IMR-90 (cell line): ENCODE results near the gene PDS5B. TPM values are rescaled to one million over a fixed set of nuclear protein-coding genes. Genes with fewer than 3 reads are reported as not detected.

Experiments used
- ATAC-seq: fragments of 200-7000 bp; cut with Tn5 transposase; 2 replicates; pipeline ENCODE4 v1.9.1; 2020; ENCODE audit warnings: low read depth, mild to moderate bottlenecking, moderate library complexity
- BruUV-seq: library from RNA; stranded (reverse); fragments of 400-500 nt; replicated peaks from 2 replicates; lab custom pipeline; 2021; lab: Mats Ljungman, UMichigan
- CTCF ChIA-PET: fragments of 300-600 bp; formaldehyde crosslinking; extraction: SDS; loops from one replicate; lab custom pipeline; 2021; ENCODE audit warnings: antibody characterized with exemption; lab: Yijun Ruan, JAX
- POLR2A ChIA-PET: fragments of 300-600 bp; sonication (Branson Sonifier 250); formaldehyde crosslinking; loops from one replicate; lab custom pipeline; 2022; ENCODE audit warnings: antibody characterized with exemption; ENCODE audit not compliant: unreplicated experiment; lab: Charles Lee
- DNase-seq: peaks from one replicate; pipeline ENCODE4 v3.0.0; 2013
- H2AFZ ChIP-seq: replicated peaks from 2 replicates; pipeline ENCODE3; 2013; ENCODE audit warnings: low read length, mild to moderate bottlenecking; ENCODE audit not compliant: poor library complexity
- H2AK5ac ChIP-seq: 2 replicates; pipeline ENCODE4 v1.6.1; 2013; ENCODE audit warnings: low read depth, low read length, inconsistent platforms
- H2AK9ac ChIP-seq: replicated peaks from 2 replicates; pipeline ENCODE3; 2013; ENCODE audit warnings: mild to moderate bottlenecking, low read depth, low read length, moderate library complexity; ENCODE audit not compliant: poor library complexity
- H2BK120ac ChIP-seq: 2 replicates; pipeline ENCODE4 v1.6.1; 2013; ENCODE audit warnings: low read depth, low read length, inconsistent platforms
- H2BK15ac ChIP-seq: 3 replicates; pipeline ENCODE4 v1.6.1; 2013; ENCODE audit warnings: low read depth, low read length, inconsistent platforms
- H2BK20ac ChIP-seq: 2 replicates; pipeline ENCODE4 v1.6.1; 2013; ENCODE audit warnings: low read depth, mild to moderate bottlenecking, inconsistent platforms, low read length, moderate library complexity
- H2BK5ac ChIP-seq: 2 replicates; pipeline ENCODE4 v1.6.1; 2013; ENCODE audit warnings: mild to moderate bottlenecking, low read depth, low read length, inconsistent platforms; ENCODE audit not compliant: poor library complexity, severe bottlenecking
- H3K14ac ChIP-seq: replicated peaks from 2 replicates; pipeline ENCODE4 v1.6.1; 2013; ENCODE audit warnings: low read depth, low read length, inconsistent platforms
- H3K18ac ChIP-seq: 2 replicates; pipeline ENCODE4 v1.6.1; 2013; ENCODE audit warnings: low read depth, low read length, control low read depth
- H3K23ac ChIP-seq: 2 replicates; pipeline ENCODE4 v1.6.1; 2013; ENCODE audit warnings: low read depth, low read length, inconsistent platforms
- H3K27ac ChIP-seq: 2 replicates; pipeline ENCODE4 v1.5.1; 2013; ENCODE audit warnings: mild to moderate bottlenecking, control low read depth, low read length; ENCODE audit not compliant: insufficient read depth
- H3K27me3 ChIP-seq: 2 replicates; pipeline ENCODE4 v1.6.1; 2013; ENCODE audit warnings: low read length; ENCODE audit not compliant: control insufficient read depth, insufficient read depth
- H3K36me3 ChIP-seq: 2 replicates; pipeline ENCODE4 v1.6.1; 2013; ENCODE audit warnings: low read length, mixed read lengths; ENCODE audit not compliant: control insufficient read depth, insufficient read depth
- H3K4ac ChIP-seq: 2 replicates; pipeline ENCODE4 v1.6.1; 2013; ENCODE audit warnings: low read depth, low read length, inconsistent platforms
- H3K4me1 ChIP-seq: 2 replicates; pipeline ENCODE4 v1.6.1; 2013; ENCODE audit warnings: low read length, mixed read lengths; ENCODE audit not compliant: control insufficient read depth, insufficient read depth
- H3K4me2 ChIP-seq: 2 replicates; pipeline ENCODE4 v1.6.1; 2013; ENCODE audit warnings: low read depth, mild to moderate bottlenecking, control low read depth, low read length, moderate library complexity
- H3K4me3 ChIP-seq: 2 replicates; pipeline ENCODE4 v1.5.1; 2013; ENCODE audit warnings: low read depth, mild to moderate bottlenecking, control low read depth, low read length, moderate library complexity; ENCODE audit not compliant: insufficient read depth
- H3K56ac ChIP-seq: 2 replicates; pipeline ENCODE4 v1.6.1; 2013; ENCODE audit warnings: low read length, inconsistent platforms; ENCODE audit not compliant: insufficient read depth; ENCODE audit errors: extremely low read depth
- H3K79me1 ChIP-seq, 2 experiments: 2 replicates each; pipeline ENCODE4 v1.6.1; 2013; ENCODE audit warnings: low read length in 2 of 2, inconsistent platforms in 1 of 2, low read depth in 1 of 2
- H3K9ac ChIP-seq: 2 replicates; pipeline ENCODE4 v1.6.1; 2013; ENCODE audit warnings: low read depth, low read length, control low read depth
- H3K9me1 ChIP-seq: 2 replicates; pipeline ENCODE4 v1.6.1; 2013; ENCODE audit warnings: low read length, inconsistent platforms; ENCODE audit not compliant: insufficient read depth
- H3K9me3 ChIP-seq: 2 replicates; pipeline ENCODE4 v1.6.1; 2013; ENCODE audit warnings: low read length; ENCODE audit not compliant: control insufficient read depth, insufficient read depth
- H4K20me1 ChIP-seq: 2 replicates; pipeline ENCODE4 v1.6.1; 2013; ENCODE audit warnings: low read length, inconsistent platforms; ENCODE audit not compliant: insufficient read depth
- H4K5ac ChIP-seq: 2 replicates; pipeline ENCODE4 v1.6.1; 2013; ENCODE audit warnings: mild to moderate bottlenecking, low read depth, low read length, control low read depth
- H4K8ac ChIP-seq, 2 experiments: 2 replicates each; pipeline ENCODE4 v1.6.1; 2013; ENCODE audit warnings: low read depth in 2 of 2, low read length in 2 of 2, control low read depth in 1 of 2, inconsistent platforms in 1 of 2
- H4K91ac ChIP-seq: 2 replicates; pipeline ENCODE4 v1.6.1; 2013; ENCODE audit warnings: low read depth, low read length, inconsistent platforms; ENCODE audit not compliant: insufficient read depth
- CHD1 ChIP-seq: IDR thresholded peaks from 2 replicates; pipeline ENCODE4 v1.6.1; 2012; ENCODE audit warnings: low read depth, low read length, improper control_type of control experiment
- ELK1 ChIP-seq: fragments of 150-350 bp; IDR thresholded peaks from 2 replicates; pipeline ENCODE4 v1.6.1; 2016; ENCODE audit warnings: low read depth, mild to moderate bottlenecking, low read length, moderate library complexity, borderline replicate concordance
- FOS ChIP-seq: fragments of 150-350 bp; IDR thresholded peaks from 2 replicates; pipeline ENCODE4 v1.6.1; 2016; ENCODE audit warnings: low read depth, low read length
- MAFK ChIP-seq: IDR thresholded peaks from 2 replicates; pipeline ENCODE4 v1.6.1; 2012; ENCODE audit warnings: low read depth, low read length, improper control_type of control experiment
- MAZ ChIP-seq: IDR thresholded peaks from 2 replicates; pipeline ENCODE4 v1.6.1; 2012; ENCODE audit warnings: low read depth, mild to moderate bottlenecking, low read length, improper control_type of control experiment, moderate library complexity, borderline replicate concordance
- MXI1 ChIP-seq: IDR thresholded peaks from 2 replicates; pipeline ENCODE4 v1.6.1; 2012; ENCODE audit warnings: low read depth, mild to moderate bottlenecking, low read length, moderate library complexity, borderline replicate concordance
- NFE2L2 ChIP-seq: fragments of 150-350 bp; IDR thresholded peaks from 2 replicates; pipeline ENCODE4 v1.6.1; 2016; ENCODE audit warnings: low read depth, mild to moderate bottlenecking, low read length
- POLR2A ChIP-seq: IDR thresholded peaks from 2 replicates; pipeline ENCODE4 v1.6.1; 2012; ENCODE audit warnings: mild to moderate bottlenecking, low read depth, low read length
- RAD21 ChIP-seq: IDR thresholded peaks from 2 replicates; pipeline ENCODE4 v1.6.1; 2012; ENCODE audit warnings: low read length, improper control_type of control experiment
- RFX5 ChIP-seq: IDR thresholded peaks from 2 replicates; pipeline ENCODE4 v1.8.0; 2012; ENCODE audit warnings: low read depth, mild to moderate bottlenecking, low read length, moderate library complexity
- USF2 ChIP-seq: fragments of 150-350 bp; IDR thresholded peaks from 2 replicates; pipeline ENCODE4 v1.6.1; 2017; ENCODE audit warnings: mild to moderate bottlenecking, antibody characterized with exemption, low read length, low read depth
- WGBS, 2 experiments: methylation state at CpG; one replicate each; pipeline versions ENCODE4 v1.1.5 to v1.1.7; 2013; ENCODE audit warnings: missing lambda C conversion rate in 2 of 2; ENCODE audit not compliant: insufficient read length in 1 of 2; ENCODE audit errors: extremely low coverage in 2 of 2; 5-methylcytosine and 5-hydroxymethylcytosine counted together
- dilution Hi-C: fragments of 300-500 bp; cut with HindIII; formaldehyde crosslinking; loops from one replicate; pipeline ENCODE4 v1.14.3; 2018; ENCODE audit warnings: low sequenced_read_pairs; ENCODE audit not compliant: unreplicated experiment
- in situ Hi-C: fragments of 300-500 bp; cut with MboI; formaldehyde crosslinking; loops from 3 replicates; pipeline ENCODE4 v1.14.3; 2019; ENCODE audit warnings: low sequenced_read_pairs, inconsistent platforms, mixed read lengths
- intact Hi-C: fragments of 100-400 bp; cut with micrococcal nuclease; formaldehyde crosslinking; loops from 2 replicates; pipeline ENCODE4 v1.10.0; 2022
- polyA plus RNA-seq, 3 experiments: library from polyadenylated mRNA; depleted of rRNA; stranded (reverse); fragments of >200 nt; gene quantifications; 2 replicates each; pipeline ENCODE4 v1.2.3, GENCODE V29; 2012; ENCODE audit warnings: low replicate concordance in 1 of 3
- total RNA-seq: library from RNA; depleted of rRNA; stranded (reverse); fragments of >200 nt; gene quantifications from 2 replicates; pipeline ENCODE4 v1.2.3, GENCODE V29; 2012
- TF ChIP-seq, protein P1 (sequence below): conservative IDR thresholded peaks from 2 replicates; pipeline ENCODE4 v1.5.1; 2012; ENCODE audit warnings: mild to moderate bottlenecking, low read depth, low read length, improper control_type of control experiment

The PDS5B gene
- total and polyA plus RNA-seq, 2 of the 4 experiments (the other 2 are of a cell fraction): 6.2 to 20.1 TPM

DNA sequence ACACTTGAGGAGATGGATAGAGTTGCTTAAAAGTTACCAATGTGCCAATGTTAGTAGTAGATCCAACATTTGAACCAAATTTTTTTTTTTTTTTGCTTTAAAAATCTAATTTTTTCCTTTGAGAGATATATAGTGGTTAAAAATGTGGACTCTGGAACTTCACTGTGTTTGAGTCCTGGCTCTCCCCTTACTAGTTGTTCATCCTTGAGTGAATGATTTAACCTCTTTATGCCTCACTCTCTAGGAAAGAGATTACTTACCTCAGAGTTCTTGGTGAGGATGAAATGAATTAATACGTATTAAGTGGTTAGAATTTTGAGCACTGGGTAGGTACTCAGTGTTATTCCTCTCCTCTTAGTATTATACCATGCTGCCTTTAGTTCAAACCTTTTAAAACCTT, 24.3 kb downstream of the PDS5B start:
- Histone ChIP-seq H3K9me1 (peaks cover 5% of the 10 kb centered on the region), H2BK120ac (no peak overlapping the region), H2BK5ac (no peak overlapping the region), H3K27ac (no peak overlapping the region), H3K9ac (no peak overlapping the region), H3K9me3 (no peaks in the 10 kb centered on the region; the same call in 1 of the 2 replicates), H3K4me3 (no peak overlapping the region), H3K79me1 (peaks cover 23 to 46% of the 10 kb centered on the region in 2 experiments), H3K4ac (no peak overlapping the region), H3K23ac (no peak overlapping the region), H3K4me2 (no peak overlapping the region), H3K27me3 (no peaks in the 10 kb centered on the region), H2AFZ (no peak overlapping the region), H3K18ac (no peak overlapping the region), H3K14ac (no peak overlapping the region), H4K20me1 (peaks cover 31% of the 10 kb centered on the region), H2BK20ac (no peak overlapping the region), H3K36me3 (no peaks in the 10 kb centered on the region), H4K5ac (no peak overlapping the region), H4K91ac (no peak overlapping the region), H2AK9ac (no peak overlapping the region), H3K56ac (no peak overlapping the region), H3K4me1 (no peaks in the 10 kb centered on the region), H2BK15ac (no peak overlapping the region), H4K8ac (no peak overlapping the region), H2AK5ac (no peak overlapping the region)
- POLR2A ChIA-PET: no interaction called here
- dilution Hi-C loops (no loop called here), intact Hi-C loops (no loop called here), in situ Hi-C loops (no loop called here)
- no CpG with 5 or more reads among the region's 1 CpG for WGBS, 2 experiments
- no TSS peak for BruUV-seq
- no peak for ATAC-seq
- TF ChIP-seq FOS (no peak), USF2 (no peak), RAD21 (no peak), MAFK (no peak), NFE2L2 (no peak), POLR2A (no peak), RFX5 (no peak), MAZ (no peak), ELK1 (no peak), MXI1 (no peak), CHD1 (no peak)
- TF ChIP-seq, protein P1, sequence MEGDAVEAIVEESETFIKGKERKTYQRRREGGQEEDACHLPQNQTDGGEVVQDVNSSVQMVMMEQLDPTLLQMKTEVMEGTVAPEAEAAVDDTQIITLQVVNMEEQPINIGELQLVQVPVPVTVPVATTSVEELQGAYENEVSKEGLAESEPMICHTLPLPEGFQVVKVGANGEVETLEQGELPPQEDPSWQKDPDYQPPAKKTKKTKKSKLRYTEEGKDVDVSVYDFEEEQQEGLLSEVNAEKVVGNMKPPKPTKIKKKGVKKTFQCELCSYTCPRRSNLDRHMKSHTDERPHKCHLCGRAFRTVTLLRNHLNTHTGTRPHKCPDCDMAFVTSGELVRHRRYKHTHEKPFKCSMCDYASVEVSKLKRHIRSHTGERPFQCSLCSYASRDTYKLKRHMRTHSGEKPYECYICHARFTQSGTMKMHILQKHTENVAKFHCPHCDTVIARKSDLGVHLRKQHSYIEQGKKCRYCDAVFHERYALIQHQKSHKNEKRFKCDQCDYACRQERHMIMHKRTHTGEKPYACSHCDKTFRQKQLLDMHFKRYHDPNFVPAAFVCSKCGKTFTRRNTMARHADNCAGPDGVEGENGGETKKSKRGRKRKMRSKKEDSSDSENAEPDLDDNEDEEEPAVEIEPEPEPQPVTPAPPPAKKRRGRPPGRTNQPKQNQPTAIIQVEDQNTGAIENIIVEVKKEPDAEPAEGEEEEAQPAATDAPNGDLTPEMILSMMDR: no peak
- DNase-seq: no peak
- CTCF ChIA-PET: interaction anchor here (1.1 kb wide), 1 partner anchor 9 kb away, joined by 3 read pairs; no protein-coding TSS in a partner anchor
